Stomach smooth muscle (tissue), 2 donors: ENCODE data around the gene MT1B.

Experiments used
- H3K27ac ChIP-seq: one replicate; pipeline ENCODE4 v1.7.0; 2013; ENCODE audit warnings: mild to moderate bottlenecking, low read length, inconsistent platforms
- H3K27me3 ChIP-seq, 2 donors: one replicate each; pipeline ENCODE4 v1.7.0; 2013; ENCODE audit warnings: low read length in 2 of 2; ENCODE audit not compliant: insufficient read depth in 2 of 2, control insufficient read depth in 1 of 2
- H3K36me3 ChIP-seq, 2 donors: one replicate each; pipeline ENCODE4 v1.7.0; 2013; ENCODE audit warnings: low read length in 2 of 2; ENCODE audit not compliant: control insufficient read depth in 2 of 2, insufficient read depth in 2 of 2
- H3K4me1 ChIP-seq: one replicate; pipeline ENCODE4 v1.7.0; 2013; ENCODE audit warnings: low read length; ENCODE audit not compliant: control insufficient read depth, insufficient read depth
- H3K4me3 ChIP-seq, 2 donors: one replicate each; pipeline ENCODE4 v1.7.0; 2013; ENCODE audit warnings: low read length in 2 of 2
- H3K9ac ChIP-seq, 2 donors: one replicate each; pipeline ENCODE4 v1.7.0; 2013; ENCODE audit warnings: low read length in 2 of 2, mild to moderate bottlenecking in 1 of 2
- H3K9me3 ChIP-seq, 2 donors: one replicate each; pipeline ENCODE4 v1.7.0; 2013; ENCODE audit warnings: low read length in 2 of 2; ENCODE audit not compliant: control insufficient read depth in 2 of 2
- donor health status: healthy.
- donor health status: Pancreatic carcinoma.

MT1B gene

DNA sequence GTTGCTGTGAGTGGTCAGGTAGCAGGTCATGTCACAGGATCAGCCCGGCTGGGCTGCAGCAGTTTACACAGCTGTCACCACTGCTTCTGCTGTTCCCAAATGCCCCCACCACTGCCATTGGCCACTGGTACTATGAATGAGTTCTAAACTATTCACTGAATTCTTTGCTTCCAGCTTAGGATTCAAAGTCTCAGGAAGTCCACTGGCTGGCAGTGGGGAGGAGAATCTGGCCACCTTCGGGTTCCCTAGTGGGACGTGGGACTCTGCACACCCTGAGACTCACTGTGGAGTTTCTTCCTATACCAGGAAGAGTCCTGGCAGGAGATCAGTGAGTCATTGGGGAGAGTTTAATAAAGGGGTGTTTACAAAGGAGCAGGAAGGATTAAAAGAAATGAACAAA is 37.5 kb downstream of the MT1B start:
- Histone ChIP-seq H3K27ac (no peak overlapping the region), H3K9ac (no peak overlapping the region)

GRCh38 chr16:56690420-56691122 is 38.9 kb downstream of the MT1B start:
- Histone ChIP-seq H3K27ac (no peak overlapping the region), H3K27me3 (no peaks in the 10 kb centered on the region), H3K9me3 (peaks cover 2 to 4% of the 10 kb centered on the region in 2 donors), H3K9ac (no peak overlapping the region), H3K4me3 (no peak overlapping the region), H3K36me3 (no peaks in the 10 kb centered on the region), H3K4me1 (no peaks in the 10 kb centered on the region)

More for the DNA sequence above, 37.5 kb downstream of the MT1B start:
- no peak overlapping the region for H3K4me3 ChIP-seq
- no peaks in the 10 kb centered on the region for H3K36me3 ChIP-seq
- H3K27me3 ChIP-seq, result no peaks in the 10 kb centered on the region
- H3K9me3 ChIP-seq, result peaks cover 2 to 4% of the 10 kb centered on the region in 2 donors
- peaks cover 9% of the 10 kb centered on the region for H3K4me1 ChIP-seq

DNA sequence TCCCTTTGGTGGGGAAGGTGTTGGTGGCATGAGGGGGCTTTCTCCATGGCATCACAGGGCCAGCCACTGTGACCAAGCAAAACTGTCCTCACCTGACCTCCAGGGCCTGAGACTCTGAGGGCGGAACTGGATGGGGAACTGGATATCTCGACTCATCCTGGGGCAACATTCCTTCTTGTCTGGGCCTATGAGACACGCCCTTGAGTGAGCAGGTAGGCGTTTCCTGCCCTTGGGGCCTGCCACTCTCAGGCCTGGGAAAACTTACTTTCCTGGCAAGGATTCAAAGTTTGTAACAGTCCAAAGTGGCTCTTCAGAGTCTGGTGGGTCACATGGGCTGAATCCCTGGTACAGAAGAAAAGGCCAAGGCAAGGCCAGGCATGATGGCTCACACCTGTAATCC is 40.2 kb downstream of the MT1B start:
- H3K9ac ChIP-seq, result no peak overlapping the region
- no peaks in the 10 kb centered on the region for H3K36me3 ChIP-seq
- peaks cover 2% of the 10 kb centered on the region in 2 donors for H3K9me3 ChIP-seq
- no peaks in the 10 kb centered on the region for H3K4me1 ChIP-seq
- H3K27ac ChIP-seq, result no peak overlapping the region
- no peaks in the 10 kb centered on the region for H3K27me3 ChIP-seq
- no peak overlapping the region for H3K4me3 ChIP-seq

DNA sequence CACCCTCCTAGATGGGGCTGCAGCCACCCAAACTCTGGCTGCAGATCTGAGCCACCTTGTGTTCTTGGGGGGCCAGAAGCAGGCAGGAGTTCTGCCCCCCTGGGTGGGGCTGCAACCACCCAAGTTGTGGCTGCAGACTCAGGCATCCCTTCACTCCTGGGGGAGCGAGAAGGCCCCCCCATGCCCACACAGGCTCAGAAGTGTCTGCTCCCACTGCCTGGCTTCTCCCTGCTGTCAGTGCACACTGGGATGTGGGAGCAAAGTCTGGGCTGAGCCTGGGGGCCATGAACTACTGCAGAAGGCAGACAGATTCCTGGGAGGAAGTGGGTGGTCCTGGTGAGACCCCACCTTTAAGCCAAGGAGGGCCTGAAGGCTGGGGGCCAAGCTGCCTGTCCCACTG is 43.6 kb downstream of the MT1B start:
- Histone ChIP-seq H3K27me3 (no peaks in the 10 kb centered on the region), H3K9me3 (peaks cover 0 to 4% of the 10 kb centered on the region in 2 donors), H3K27ac (no peak overlapping the region), H3K36me3 (no peaks in the 10 kb centered on the region), H3K4me1 (no peaks in the 10 kb centered on the region), H3K4me3 (no peak overlapping the region), H3K9ac (no peak overlapping the region)

DNA sequence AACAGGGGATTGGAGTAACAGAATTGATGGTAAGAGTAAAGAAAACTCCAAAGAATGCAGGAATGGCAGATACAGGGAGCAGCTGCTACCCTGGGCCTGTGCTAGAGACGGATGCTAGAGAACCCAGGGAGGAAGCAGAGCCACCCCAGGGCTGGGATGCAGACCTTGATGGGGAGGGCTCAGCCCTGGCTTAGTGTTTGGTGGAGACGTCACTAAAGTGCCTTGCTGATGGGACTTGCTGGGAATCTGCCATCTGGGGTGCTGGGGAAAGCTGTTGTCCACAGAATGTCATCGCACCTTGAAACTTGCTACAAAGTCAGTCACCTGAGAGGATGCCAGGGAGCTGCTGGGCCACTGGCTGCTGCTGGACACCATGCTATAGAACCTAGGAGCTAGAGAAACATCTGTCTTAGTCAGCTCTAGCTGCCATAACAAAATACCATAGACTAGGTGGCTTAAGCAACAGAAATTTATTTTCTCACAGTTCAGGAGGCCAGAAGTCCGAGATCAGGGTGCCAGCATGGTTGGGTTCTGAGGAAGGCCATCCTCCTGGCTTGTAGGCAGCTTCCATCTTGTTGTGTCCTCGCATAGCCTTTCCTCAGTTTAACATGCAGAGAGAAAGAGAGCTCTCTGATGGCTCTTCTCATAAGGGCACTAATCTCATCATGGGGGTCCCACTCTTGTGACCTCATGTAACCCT is 45.9 kb downstream of the MT1B start:
- Histone ChIP-seq H3K9ac (no peak overlapping the region), H3K4me1 (peaks cover 2% of the 10 kb centered on the region), H3K9me3 (peaks cover 0 to 4% of the 10 kb centered on the region in 2 donors)

GRCh38 chr16:56700195-56700594 is 48.5 kb downstream of the MT1B start:
- peaks cover 2% of the 10 kb centered on the region for H3K4me1 ChIP-seq
- H3K27ac ChIP-seq, result no peak overlapping the region
- no peak overlapping the region for H3K9ac ChIP-seq
- H3K36me3 ChIP-seq, result no peaks in the 10 kb centered on the region
- H3K27me3 ChIP-seq, result no peaks in the 10 kb centered on the region
- peaks cover 0 to 4% of the 10 kb centered on the region in 2 donors for H3K9me3 ChIP-seq
- no peak overlapping the region for H3K4me3 ChIP-seq

More for the DNA sequence above, 45.9 kb downstream of the MT1B start:
- Histone ChIP-seq H3K4me3 (no peak overlapping the region), H3K36me3 (no peaks in the 10 kb centered on the region), H3K27me3 (no peaks in the 10 kb centered on the region), H3K27ac (no peak overlapping the region)

GRCh38 chr16:56700631-56701030 is 48.9 kb downstream of the MT1B start:
- H3K27ac ChIP-seq, result no peak overlapping the region
- peaks cover 2% of the 10 kb centered on the region for H3K4me1 ChIP-seq
- H3K9ac ChIP-seq, result no peak overlapping the region
- H3K4me3 ChIP-seq, result no peak overlapping the region
- no peaks in the 10 kb centered on the region for H3K36me3 ChIP-seq
- H3K9me3 ChIP-seq, result peaks cover 0 to 4% of the 10 kb centered on the region in 2 donors
- H3K27me3 ChIP-seq, result no peaks in the 10 kb centered on the region

GRCh38 chr16:56701534-56701933 is 49.8 kb downstream of the MT1B start:
- no peak overlapping the region for H3K9ac ChIP-seq
- no peaks in the 10 kb centered on the region for H3K36me3 ChIP-seq
- H3K27me3 ChIP-seq, result no peaks in the 10 kb centered on the region
- H3K4me1 ChIP-seq, result peaks cover 2% of the 10 kb centered on the region
- H3K4me3 ChIP-seq, result no peak overlapping the region
- H3K9me3 ChIP-seq, result peaks cover 0 to 4% of the 10 kb centered on the region in 2 donors
- no peak overlapping the region for H3K27ac ChIP-seq
